GM12865 (cell line): ENCODE results near the gene VCPKMT.
A peak's percentile ranks its signal among the peaks of the same experiment; 100 is the strongest.

Experiments
- DNase-seq: peaks from one replicate; pipeline ENCODE4 v3.0.0; 2010; ENCODE audit warnings: low read depth
- H3K4me3 ChIP-seq: 2 replicates; pipeline ENCODE4 v1.5.1; 2011; ENCODE audit warnings: mild to moderate bottlenecking, low read depth, low read length, control low read depth
- CTCF ChIP-seq: IDR thresholded peaks from 2 replicates; pipeline ENCODE4 v1.5.1; 2011; ENCODE audit warnings: low read length, control low read depth, low read depth, inconsistent platforms; ENCODE audit not compliant: insufficient read depth; ENCODE audit errors: missing control alignments

Gene VCPKMT

GRCh38 chr14:50087341-50088116 is 28.8 kb downstream of the VCPKMT start:
- peak; percentile 49 for DNase-seq
- no peak for TF ChIP-seq CTCF
- H3K4me3 ChIP-seq: no peak overlapping the region

GRCh38 chr14:50086321-50086711 is 30.1 kb downstream of the VCPKMT start:
- peak overlapping the region; percentile 42 for H3K4me3 ChIP-seq
- TF ChIP-seq CTCF: no peak
- no peak for DNase-seq

GRCh38 chr14:50085570-50086320 is 30.6 kb downstream of the VCPKMT start:
- DNase-seq: peak; percentile 93
- TF ChIP-seq CTCF: no peak
- peak overlapping the region; percentile 42 for H3K4me3 ChIP-seq

- no peak for TF ChIP-seq CTCF
- DNase-seq: no peak
- H3K4me3 ChIP-seq: no peak overlapping the region
Observed at GRCh38 chr14:50084666-50085065, 31.7 kb downstream of the VCPKMT start.

DNA sequence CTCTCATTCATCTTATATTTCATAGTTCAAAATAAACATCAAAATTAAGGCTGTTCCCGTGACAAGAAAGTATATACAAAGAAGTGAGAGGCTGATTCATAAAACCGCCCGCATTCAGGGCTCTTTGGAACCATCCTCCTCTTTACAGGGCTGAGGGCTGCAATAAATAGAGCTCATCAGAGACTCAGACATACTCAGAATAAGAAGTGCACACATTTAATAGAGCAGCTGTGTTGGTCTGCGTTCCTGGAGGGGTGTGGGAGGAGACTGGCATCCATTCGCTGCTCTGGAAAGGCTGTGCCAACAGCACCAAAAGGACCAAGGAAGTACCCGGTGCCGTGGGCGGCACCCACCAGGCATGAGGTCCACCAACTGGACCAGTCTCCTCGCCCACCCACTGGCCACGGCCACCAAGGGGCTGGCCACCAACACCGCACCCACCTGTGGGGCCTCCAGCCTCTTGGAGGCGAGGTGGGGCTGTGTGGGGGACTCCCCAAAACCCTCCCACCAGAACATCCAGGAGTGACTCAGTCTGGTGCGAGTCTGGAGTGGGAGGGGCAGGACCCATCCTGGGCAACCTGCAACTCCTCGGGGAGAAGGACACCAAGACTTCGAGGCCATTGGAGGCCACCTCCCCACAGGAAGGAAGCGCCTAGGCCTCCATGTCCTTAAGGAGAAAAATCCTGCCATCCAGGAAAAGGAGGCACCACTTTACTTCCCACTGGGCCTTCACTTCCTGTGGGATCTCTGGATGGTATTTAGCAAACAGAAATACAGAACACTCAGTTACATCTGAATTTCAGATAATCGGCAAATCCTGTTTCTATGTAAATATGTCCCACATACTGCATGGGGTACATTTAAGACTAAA is 32.7 kb downstream of the VCPKMT start:
- peak overlapping the region; percentile 36 for H3K4me3 ChIP-seq
- TF ChIP-seq CTCF: no peak
- peak; percentile 78 for DNase-seq

- H3K4me3 ChIP-seq: peak overlapping the region; percentile 55
- peak; percentile 95 for DNase-seq
- no peak for TF ChIP-seq CTCF
Observed at GRCh38 chr14:50082784-50083466, 33.4 kb downstream of the VCPKMT start.
